ENCODE data around the gene MAN2A2. TPM values are rescaled to one million over a fixed set of nuclear protein-coding genes. Genes with fewer than 3 reads are reported as not detected.

MAN2A2 gene
- total RNA-seq, 1 experiment from 2014 or later, result 31.0 TPM

GRCh38 chr15:90954712-90955623, 51.9 kb downstream of the MAN2A2 start, which contains the start of gene RCCD1 (continued):
- TF ChIP-seq SP1 (CRISPR knock-in tag; conservative IDR thresholded peaks at IDR 0.05) (peak; percentile 53), NFATC4 (CRISPR knock-in tag; IDR thresholded peaks at IDR 0.05) (no peak), ZBTB43 (CRISPR knock-in tag; IDR thresholded peaks at IDR 0.05) (no peak), JUN (CRISPR knock-in tag; IDR thresholded peaks at IDR 0.05) (no peak), ZNF396 (CRISPR knock-in tag; IDR thresholded peaks at IDR 0.05; ENCODE audit: borderline replicate concordance) (no peak), FOXJ3 (CRISPR knock-in tag; IDR thresholded peaks at IDR 0.05; ENCODE audit: borderline replicate concordance) (no peak), TEAD4 (CRISPR knock-in tag; IDR thresholded peaks at IDR 0.05) (no peak), SOX15 (CRISPR knock-in tag; IDR thresholded peaks at IDR 0.05) (no peak), ERG (CRISPR knock-in tag; IDR thresholded peaks at IDR 0.05) (0 out of 2 replicates have a peak, but pooled peaks have one; percentile 63), PRRX2 (CRISPR knock-in tag; IDR thresholded peaks at IDR 0.05) (peak; percentile 61), GABPB1 (CRISPR knock-in tag; IDR thresholded peaks at IDR 0.05) (peak; percentile 59; the same call in 1 of the 2 replicates), CREM (CRISPR knock-in tag; IDR thresholded peaks at IDR 0.05) (peak; percentile 57), ZNF416 (CRISPR knock-in tag; IDR thresholded peaks at IDR 0.05) (no peak; the same call in 1 of the 2 replicates), CDX4 (CRISPR knock-in tag; IDR thresholded peaks at IDR 0.05; ENCODE audit: borderline replicate concordance) (no peak), MYBL2 (CRISPR knock-in tag; IDR thresholded peaks at IDR 0.05) (peak; percentile 95), MXD4 (CRISPR knock-in tag; IDR thresholded peaks at IDR 0.05; ENCODE audit: borderline replicate concordance) (no peak), ZNF263 (CRISPR knock-in tag; IDR thresholded peaks at IDR 0.05; ENCODE audit: low read depth) (no peak), ATF2 (CRISPR knock-in tag; IDR thresholded peaks at IDR 0.05; ENCODE audit: borderline replicate concordance, low read depth) (no peak), ARID4B (CRISPR knock-in tag; IDR thresholded peaks at IDR 0.05; ENCODE audit: borderline replicate concordance) (peak; percentile 86), ZNF138 (CRISPR knock-in tag; conservative IDR thresholded peaks at IDR 0.05) (no peak), ZMAT4 (CRISPR knock-in tag; IDR thresholded peaks at IDR 0.05) (no peak), AFF4 (CRISPR knock-in tag; IDR thresholded peaks at IDR 0.05; ENCODE audit: borderline replicate concordance) (no peak), ZNF121 (CRISPR knock-in tag; IDR thresholded peaks at IDR 0.05) (peak; percentile 86; the same call in 1 of the 2 replicates)

Measured in WTC11 (cell line).